ENCODE measurements around the gene SYT12.

DNA sequence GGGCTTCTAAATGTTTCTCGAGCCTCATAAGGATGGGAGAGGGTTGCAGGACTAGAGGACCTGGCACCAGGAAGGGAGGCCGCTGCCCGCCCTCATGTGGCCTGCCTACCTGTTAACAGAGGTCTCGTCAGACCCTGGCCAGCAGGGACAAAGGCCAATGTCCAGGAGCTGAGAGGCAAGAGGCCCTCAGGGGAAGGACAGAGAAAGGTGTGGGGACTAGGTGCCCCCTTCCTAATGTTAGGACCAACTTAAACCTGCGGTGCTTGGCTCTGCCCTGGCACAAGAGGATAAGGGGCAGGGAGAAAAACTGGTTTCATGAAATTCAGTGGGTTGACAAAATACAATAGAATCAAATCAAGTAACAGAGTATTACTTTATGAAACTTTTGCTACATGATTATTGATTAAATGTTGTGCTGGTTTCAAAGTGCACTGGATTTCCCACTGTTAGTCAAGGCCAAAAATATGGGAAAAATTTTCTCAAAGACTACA, 20.0 kb upstream of the SYT12 start:
- TF ChIP-seq, protein P1, sequence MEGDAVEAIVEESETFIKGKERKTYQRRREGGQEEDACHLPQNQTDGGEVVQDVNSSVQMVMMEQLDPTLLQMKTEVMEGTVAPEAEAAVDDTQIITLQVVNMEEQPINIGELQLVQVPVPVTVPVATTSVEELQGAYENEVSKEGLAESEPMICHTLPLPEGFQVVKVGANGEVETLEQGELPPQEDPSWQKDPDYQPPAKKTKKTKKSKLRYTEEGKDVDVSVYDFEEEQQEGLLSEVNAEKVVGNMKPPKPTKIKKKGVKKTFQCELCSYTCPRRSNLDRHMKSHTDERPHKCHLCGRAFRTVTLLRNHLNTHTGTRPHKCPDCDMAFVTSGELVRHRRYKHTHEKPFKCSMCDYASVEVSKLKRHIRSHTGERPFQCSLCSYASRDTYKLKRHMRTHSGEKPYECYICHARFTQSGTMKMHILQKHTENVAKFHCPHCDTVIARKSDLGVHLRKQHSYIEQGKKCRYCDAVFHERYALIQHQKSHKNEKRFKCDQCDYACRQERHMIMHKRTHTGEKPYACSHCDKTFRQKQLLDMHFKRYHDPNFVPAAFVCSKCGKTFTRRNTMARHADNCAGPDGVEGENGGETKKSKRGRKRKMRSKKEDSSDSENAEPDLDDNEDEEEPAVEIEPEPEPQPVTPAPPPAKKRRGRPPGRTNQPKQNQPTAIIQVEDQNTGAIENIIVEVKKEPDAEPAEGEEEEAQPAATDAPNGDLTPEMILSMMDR (IDR thresholded peaks at IDR 0.05; ENCODE audit: low read depth, low read length), result no peak
- no peak for TF ChIP-seq EZH2phosphoT487 (IDR thresholded peaks at IDR 0.05; ENCODE audit: low read depth)

Data from OCI-LY3 (cell line).